HEK293T (cell line): ENCODE data around the gene BRICD5.
A peak's percentile ranks its signal among the peaks of the same experiment; 100 is the strongest.

Experiments used
- CTCF ChIA-PET: fragments of 350-600 bp; formaldehyde crosslinking; extraction: SDS; loops from one replicate; lab custom pipeline; 2021; ENCODE audit warnings: antibody characterized with exemption, inconsistent platforms; lab: Yijun Ruan, JAX
- POLR2A ChIA-PET: fragments of 350-600 bp; formaldehyde crosslinking; extraction: SDS; loops from one replicate; lab custom pipeline; 2020; ENCODE audit warnings: antibody characterized with exemption, inconsistent platforms; lab: Yijun Ruan, JAX
- DNase-seq: peaks from one replicate; pipeline ENCODE4 v3.0.0; 2012; ENCODE audit warnings: mixed read lengths; ENCODE audit errors: extremely low spot score
- ARNT ChIP-seq: fragments of 450-650 bp; IDR thresholded peaks from 2 replicates; pipeline ENCODE4 v1.6.1; 2017; ENCODE audit warnings: mild to moderate bottlenecking
- BHLHE40 ChIP-seq: fragments of 450-650 bp; IDR thresholded peaks from 2 replicates; pipeline ENCODE4 v1.6.1; 2016; ENCODE audit warnings: mild to moderate bottlenecking, moderate library complexity, borderline replicate concordance
- CTBP1 ChIP-seq: fragments of 450-650 bp; IDR thresholded peaks from 2 replicates; pipeline ENCODE4 v1.6.1; 2016; ENCODE audit warnings: borderline replicate concordance
- ELF4 ChIP-seq: fragments of 450-650 bp; IDR thresholded peaks from 2 replicates; pipeline ENCODE4 v1.6.1; 2017; ENCODE audit warnings: antibody characterized with exemption
- FOXA1 ChIP-seq: fragments of 450-650 bp; IDR thresholded peaks from 2 replicates; pipeline ENCODE4 v1.6.1; 2016; ENCODE audit warnings: mild to moderate bottlenecking
- FOXK2 ChIP-seq: fragments of 450-650 bp; IDR thresholded peaks from 2 replicates; pipeline ENCODE4 v1.6.1; 2016; ENCODE audit warnings: mild to moderate bottlenecking
- FOXM1 ChIP-seq: fragments of 450-650 bp; IDR thresholded peaks from 2 replicates; pipeline ENCODE4 v1.6.1; 2017; ENCODE audit warnings: mild to moderate bottlenecking, borderline replicate concordance
- HDGF ChIP-seq: fragments of 450-650 bp; IDR thresholded peaks from 2 replicates; pipeline ENCODE4 v1.6.1; 2017; ENCODE audit warnings: antibody characterized with exemption, borderline replicate concordance
- L3MBTL2 ChIP-seq: fragments of 450-650 bp; conservative IDR thresholded peaks from 2 replicates; pipeline ENCODE4 v1.6.1; 2016; ENCODE audit warnings: mild to moderate bottlenecking
- LEF1 ChIP-seq: fragments of 450-650 bp; IDR thresholded peaks from 2 replicates; pipeline ENCODE4 v1.6.1; 2017; ENCODE audit warnings: mild to moderate bottlenecking, borderline replicate concordance
- NFRKB ChIP-seq: fragments of 450-650 bp; IDR thresholded peaks from 2 replicates; pipeline ENCODE4 v1.6.1; 2016; ENCODE audit warnings: mild to moderate bottlenecking, moderate library complexity
- PKNOX1 ChIP-seq: fragments of 450-650 bp; IDR thresholded peaks from 2 replicates; pipeline ENCODE4 v1.6.1; 2016
- SP1 ChIP-seq: fragments of 450-650 bp; IDR thresholded peaks from 2 replicates; pipeline ENCODE4 v1.6.1; 2017
- SUZ12 ChIP-seq: fragments of 450-650 bp; IDR thresholded peaks from 2 replicates; pipeline ENCODE4 v1.6.1; 2016; ENCODE audit warnings: mild to moderate bottlenecking
- TARDBP ChIP-seq: fragments of 450-650 bp; IDR thresholded peaks from 2 replicates; pipeline ENCODE4 v1.6.1; 2016
- ZNF384 ChIP-seq: fragments of 450-650 bp; IDR thresholded peaks from 2 replicates; pipeline ENCODE4 v1.6.1; 2016

BRICD5 gene

GRCh38 chr16:2198283-2198682 is 12.4 kb downstream of the BRICD5 start:
- CTCF ChIA-PET: no interaction called here

GRCh38 chr16:2197765-2198164 is 12.9 kb downstream of the BRICD5 start:
- TF ChIP-seq TARDBP (no peak), PKNOX1 (no peak), CTBP1 (no peak), FOXA1 (no peak), ARNT (no peak), FOXK2 (no peak), HDGF (no peak)
- no peak for DNase-seq
- POLR2A ChIA-PET: interaction anchor here (1.2 to 3.3 kb wide), 2 partner anchors 12 to 53 kb away, joined by 3 to 27 read pairs; partner anchors contain the start of gene ECI1
- CTCF ChIA-PET: no interaction called here

More at GRCh38 chr16:2198283-2198682, 12.4 kb downstream of the BRICD5 start:
- POLR2A ChIA-PET: interaction anchor here (1.2 to 1.8 kb wide), 2 partner anchors 11 to 17 kb away, joined by 3 to 4 read pairs; no protein-coding TSS in a partner anchor
- DNase-seq: no peak
- no peak for TF ChIP-seq ZNF384
- no peak for TF ChIP-seq L3MBTL2
- no peak for TF ChIP-seq ELF4
- no peak for TF ChIP-seq CTBP1
- no peak for TF ChIP-seq SP1
- TF ChIP-seq BHLHE40: no peak
- no peak for TF ChIP-seq TARDBP
- no peak for TF ChIP-seq ARNT

GRCh38 chr16:2196981-2197511 is 13.6 kb downstream of the BRICD5 start:
- CTCF ChIA-PET: no interaction called here
- no peak for TF ChIP-seq ARNT
- no peak for TF ChIP-seq CTBP1
- TF ChIP-seq FOXK2: no peak
- TF ChIP-seq ZNF384: no peak
- no peak for TF ChIP-seq BHLHE40
- TF ChIP-seq FOXM1: no peak
- TF ChIP-seq SUZ12: no peak
- TF ChIP-seq SP1: no peak
- TF ChIP-seq NFRKB: no peak
- TF ChIP-seq HDGF: no peak
- no peak for TF ChIP-seq LEF1
- no peak for TF ChIP-seq FOXA1
- POLR2A ChIA-PET: interaction anchor here (0.6 to 3.3 kb wide), 2 partner anchors 8 to 54 kb away, joined by 4 to 27 read pairs; partner anchors contain the start of genes ECI1 and MLST8
- no peak for DNase-seq

GRCh38 chr16:2196162-2196980 is 14.3 kb downstream of the BRICD5 start, which contains the start of gene CASKIN1:
Gene CASKIN1, minus strand, starts transcription at chr16:2196605. Its CDS starts 173 bp downstream, at chr16:2196432.
- DNase-seq: peak; percentile 50
- ChIA-PET CTCF (no interaction called here), POLR2A (interaction anchor here (0.6 to 3.3 kb wide), 4 partner anchors 9 to 55 kb away, joined by 3 to 27 read pairs (median 8); partner anchors contain the start of genes ECI1 and MLST8)
- TF ChIP-seq L3MBTL2 (no peak), HDGF (no peak), NFRKB (no peak), CTBP1 (no peak), BHLHE40 (no peak), SP1 (no peak), SUZ12 (no peak)

GRCh38 chr16:2195322-2196161 is 15.1 kb downstream of the BRICD5 start:
- CTCF ChIA-PET: interaction anchor here (1.3 to 1.4 kb wide), 2 partner anchors 55 to 56 kb away, joined by 3 to 8 read pairs; partner anchors contain the start of gene ECI1
- no peak for TF ChIP-seq BHLHE40
- TF ChIP-seq SP1: no peak
- TF ChIP-seq FOXA1: no peak
- no peak for TF ChIP-seq HDGF
- TF ChIP-seq CTBP1: no peak
- TF ChIP-seq SUZ12: no peak
- TF ChIP-seq PKNOX1: no peak
- DNase-seq: no peak
- POLR2A ChIA-PET: interaction anchor here (1.0 to 3.3 kb wide), 7 partner anchors 8 to 55 kb away, joined by 3 to 27 read pairs (median 12); partner anchors contain the start of genes ECI1, MLST8, PGP and TRAF7

- CTCF ChIA-PET: interaction anchor here (1.3 to 1.4 kb wide), 2 partner anchors 55 to 57 kb away, joined by 3 to 8 read pairs; partner anchors contain the start of gene ECI1
- POLR2A ChIA-PET: interaction anchor here (1.1 to 3.3 kb wide), 6 partner anchors 8 to 56 kb away, joined by 3 to 27 read pairs (median 14); partner anchors contain the start of genes ECI1, MLST8, PGP and TRAF7
- peak; percentile 55 for DNase-seq
- no peak for TF ChIP-seq FOXA1
- no peak for TF ChIP-seq FOXM1
- TF ChIP-seq ARNT: no peak
- TF ChIP-seq SUZ12: no peak
- no peak for TF ChIP-seq FOXK2
- no peak for TF ChIP-seq ZNF384
- TF ChIP-seq L3MBTL2: no peak
These were observed 15.8 kb downstream of the BRICD5 start for GRCh38 chr16:2194852-2195321.
